ENCODE measurements around the gene RUNX1.
"Not testable (repeated sequence)": the region's sequence is repeated elsewhere in the genome, so short reads cannot be mapped to it uniquely, and the experiment has no call there.

The RUNX1 gene

GRCh38 chr21:34970566-34970965 is 78.5 kb downstream of the RUNX1 start:
- DNase-seq: no peak

- DNase-seq: no peak
These were observed 79.0 kb downstream of the RUNX1 start for GRCh38 chr21:34970167-34970500.

- no peak for DNase-seq
These were observed 79.5 kb downstream of the RUNX1 start for GRCh38 chr21:34969423-34970166.

- no peak for DNase-seq
These were observed 80.4 kb downstream of the RUNX1 start for GRCh38 chr21:34968414-34969333.

GRCh38 chr21:34967509-34968289 is 81.4 kb downstream of the RUNX1 start:
- DNase-seq: no peak

- DNase-seq: not testable (repeated sequence)
These were observed 82.2 kb downstream of the RUNX1 start for GRCh38 chr21:34966881-34967280.

- DNase-seq: no peak
These were observed 83.6 kb downstream of the RUNX1 start for GRCh38 chr21:34965200-34966174.

- no peak for DNase-seq
These were observed 86.4 kb downstream of the RUNX1 start for GRCh38 chr21:34962586-34963222.

GRCh38 chr21:34962136-34962535 is 87.0 kb downstream of the RUNX1 start:
- DNase-seq: no peak

- no peak for DNase-seq
These were observed 88.4 kb downstream of the RUNX1 start for GRCh38 chr21:34960687-34961086.

GRCh38 chr21:34959607-34960006 is 89.5 kb downstream of the RUNX1 start:
- no peak for DNase-seq

- no peak for DNase-seq
These were observed 91.1 kb downstream of the RUNX1 start for GRCh38 chr21:34958040-34958439.

- DNase-seq: no peak
These were observed 92.4 kb downstream of the RUNX1 start for GRCh38 chr21:34956416-34957316.

GRCh38 chr21:34953950-34954349 is 95.2 kb downstream of the RUNX1 start:
- no peak for DNase-seq

- no peak for DNase-seq
These were observed 96.4 kb downstream of the RUNX1 start for GRCh38 chr21:34952701-34953100.

GRCh38 chr21:34951868-34952267 is 97.2 kb downstream of the RUNX1 start:
- DNase-seq: not testable (repeated sequence)

GRCh38 chr21:34950980-34951379 is 98.1 kb downstream of the RUNX1 start:
- DNase-seq: no peak

GRCh38 chr21:34949499-34949898 is 99.6 kb downstream of the RUNX1 start:
- DNase-seq: no peak

GRCh38 chr21:34949030-34949429 is 100.1 kb downstream of the RUNX1 start:
- DNase-seq: no peak
